Activated CD4-positive, alpha-beta T cell treated with anti-CD3 and anti-CD28 coated beads, Interleukin-2, amount 10 ng/mL, durations not matched to agents 24 days and 14 days (primary cell): ENCODE results near the gene DDIT3. TPM values are rescaled to one million over a fixed set of nuclear protein-coding genes. Genes with fewer than 3 reads are reported as not detected.
A peak's percentile ranks its signal among the peaks of the same experiment; 100 is the strongest.

Experiments
- DNase-seq: peaks from one replicate; pipeline ENCODE4 v3.0.0; 2022
- H3K27ac Mint-ChIP-seq: one replicate; pipeline ENCODE4 v1.8.0; 2022; ENCODE audit warnings: mild to moderate bottlenecking, mixed read lengths
- H3K27me3 Mint-ChIP-seq: one replicate; pipeline ENCODE4 v1.8.0; 2022; ENCODE audit warnings: mixed read lengths
- H3K36me3 Mint-ChIP-seq: one replicate; pipeline ENCODE4 v1.8.0; 2022; ENCODE audit warnings: low read depth, mild to moderate bottlenecking, mixed read lengths
- H3K4me1 Mint-ChIP-seq: one replicate; pipeline ENCODE4 v1.8.0; 2021; ENCODE audit warnings: mixed read lengths
- H3K4me3 Mint-ChIP-seq: one replicate; pipeline ENCODE4 v1.8.0; 2022; ENCODE audit warnings: mild to moderate bottlenecking, moderate library complexity, mixed read lengths
- H3K9me3 Mint-ChIP-seq: one replicate; pipeline ENCODE4 v1.8.0; 2021; ENCODE audit warnings: mixed read lengths
- intact Hi-C: fragments of 100-400 bp; cut with micrococcal nuclease; formaldehyde crosslinking; loops from one replicate; pipeline ENCODE4 v1.15.1; 2023
- total RNA-seq: library from RNA; stranded (reverse); gene quantifications from 2 replicates; pipeline ENCODE4 v1.2.3, GENCODE V29; 2022

Gene DDIT3
- total RNA-seq, 1 donor from 2014 or later, result 15.3 TPM

- Mint-ChIP-seq H3K27ac (peak overlapping the region; percentile 68), H3K4me1 (peaks cover 51% of the 10 kb centered on the region), H3K9me3 (no peaks in the 10 kb centered on the region), H3K36me3 (peaks cover 65% of the 10 kb centered on the region), H3K4me3 (peak overlapping the region; percentile 72), H3K27me3 (no peaks in the 10 kb centered on the region)
- no peak for DNase-seq
- intact Hi-C loops, result loop anchor here (10.0 kb wide), 1 partner anchor 220 kb away; the partner anchor contains the start of gene OS9
These were observed 45.9 kb downstream of the DDIT3 start for GRCh38 chr12:57474430-57474829.

GRCh38 chr12:57473886-57474285 is 46.4 kb downstream of the DDIT3 start:
- Mint-ChIP-seq H3K9me3 (no peaks in the 10 kb centered on the region), H3K4me3 (peak overlapping the region; percentile 72), H3K27me3 (no peaks in the 10 kb centered on the region), H3K4me1 (peaks cover 47% of the 10 kb centered on the region), H3K36me3 (peaks cover 67% of the 10 kb centered on the region), H3K27ac (peak overlapping the region; percentile 68)
- intact Hi-C loops, result loop anchor here (10.0 kb wide), 1 partner anchor 221 kb away; the partner anchor contains the start of gene OS9
- no peak for DNase-seq

- no peak overlapping the region for H3K4me3 Mint-ChIP-seq
- peaks cover 65% of the 10 kb centered on the region for H3K36me3 Mint-ChIP-seq
These were observed 46.9 kb downstream of the DDIT3 start for GRCh38 chr12:57473392-57473791.

GRCh38 chr12:57472391-57472790 is 47.9 kb downstream of the DDIT3 start:
- no peak overlapping the region for H3K4me3 Mint-ChIP-seq
- no peaks in the 10 kb centered on the region for H3K27me3 Mint-ChIP-seq
- H3K27ac Mint-ChIP-seq, result no peak overlapping the region
- H3K4me1 Mint-ChIP-seq, result peaks cover 35% of the 10 kb centered on the region
- no peak for DNase-seq
- H3K9me3 Mint-ChIP-seq, result no peaks in the 10 kb centered on the region
- intact Hi-C loops, result loop anchor here (10.0 kb wide), 1 partner anchor 222 kb away; the partner anchor contains the start of gene OS9
- H3K36me3 Mint-ChIP-seq, result peaks cover 68% of the 10 kb centered on the region

More at GRCh38 chr12:57473392-57473791, 46.9 kb downstream of the DDIT3 start:
- Mint-ChIP-seq H3K27me3 (no peaks in the 10 kb centered on the region), H3K4me1 (peaks cover 42% of the 10 kb centered on the region), H3K27ac (peak overlapping the region; percentile 2), H3K9me3 (no peaks in the 10 kb centered on the region)
- intact Hi-C loops, result loop anchor here (10.0 kb wide), 1 partner anchor 221 kb away; the partner anchor contains the start of gene OS9
- DNase-seq, result no peak

- H3K9me3 Mint-ChIP-seq, result no peaks in the 10 kb centered on the region
- intact Hi-C loops, result loop anchor here (10.0 kb wide), 1 partner anchor 223 kb away; the partner anchor contains the start of gene OS9
- H3K27me3 Mint-ChIP-seq, result no peaks in the 10 kb centered on the region
- peaks cover 68% of the 10 kb centered on the region for H3K36me3 Mint-ChIP-seq
- H3K4me3 Mint-ChIP-seq, result no peak overlapping the region
- no peak for DNase-seq
- H3K4me1 Mint-ChIP-seq, result peaks cover 31% of the 10 kb centered on the region
- no peak overlapping the region for H3K27ac Mint-ChIP-seq
These were observed 48.7 kb downstream of the DDIT3 start for GRCh38 chr12:57471661-57472060.

GRCh38 chr12:57470970-57471656 is 49.2 kb downstream of the DDIT3 start:
- Mint-ChIP-seq H3K36me3 (peaks cover 63% of the 10 kb centered on the region), H3K27me3 (no peaks in the 10 kb centered on the region), H3K4me1 (peaks cover 26% of the 10 kb centered on the region), H3K4me3 (no peak overlapping the region), H3K9me3 (no peaks in the 10 kb centered on the region), H3K27ac (no peak overlapping the region)
- no peak for DNase-seq
- intact Hi-C loops, result loop anchor here (10.0 kb wide), 1 partner anchor 224 kb away; the partner anchor contains the start of gene OS9

GRCh38 chr12:57470286-57470969 is 49.9 kb downstream of the DDIT3 start:
- peaks cover 60% of the 10 kb centered on the region for H3K36me3 Mint-ChIP-seq

GRCh38 chr12:57469296-57470164 is 50.8 kb downstream of the DDIT3 start:
- Mint-ChIP-seq H3K36me3 (peaks cover 55% of the 10 kb centered on the region), H3K9me3 (no peaks in the 10 kb centered on the region), H3K4me1 (peaks cover 25% of the 10 kb centered on the region), H3K4me3 (no peak overlapping the region), H3K27ac (no peak overlapping the region), H3K27me3 (no peaks in the 10 kb centered on the region)
- intact Hi-C loops, result loop anchor here (10.0 kb wide), 1 partner anchor 225 kb away; the partner anchor contains the start of gene OS9
- no peak for DNase-seq

More at GRCh38 chr12:57470286-57470969, 49.9 kb downstream of the DDIT3 start:
- no peaks in the 10 kb centered on the region for H3K9me3 Mint-ChIP-seq
- intact Hi-C loops, result loop anchor here (10.0 kb wide), 1 partner anchor 224 kb away; the partner anchor contains the start of gene OS9
- no peak for DNase-seq
- H3K27me3 Mint-ChIP-seq, result no peaks in the 10 kb centered on the region
- no peak overlapping the region for H3K4me3 Mint-ChIP-seq
- H3K27ac Mint-ChIP-seq, result no peak overlapping the region
- H3K4me1 Mint-ChIP-seq, result peaks cover 25% of the 10 kb centered on the region

- Mint-ChIP-seq H3K27me3 (peaks cover 3% of the 10 kb centered on the region), H3K36me3 (peaks cover 43% of the 10 kb centered on the region), H3K9me3 (no peaks in the 10 kb centered on the region), H3K4me1 (peaks cover 24% of the 10 kb centered on the region), H3K4me3 (no peak overlapping the region), H3K27ac (no peak overlapping the region)
- intact Hi-C loops, result no loop called here
- no peak for DNase-seq
These were observed 52.4 kb downstream of the DDIT3 start for GRCh38 chr12:57467915-57468314.

GRCh38 chr12:57467212-57467874 is 53.0 kb downstream of the DDIT3 start:
- Mint-ChIP-seq H3K27me3 (peaks cover 8% of the 10 kb centered on the region), H3K9me3 (no peaks in the 10 kb centered on the region), H3K27ac (no peak overlapping the region), H3K4me1 (peaks cover 24% of the 10 kb centered on the region), H3K36me3 (peaks cover 38% of the 10 kb centered on the region), H3K4me3 (no peak overlapping the region)
- intact Hi-C loops, result no loop called here
- no peak for DNase-seq
